Right lobe of liver (tissue), 4 donors: ENCODE data around the gene SGK2.

Experiments
- POLR2A ChIP-seq: fragments of 450-650 bp; IDR thresholded peaks from one replicate; pipeline ENCODE4 v1.6.1; 2017; ENCODE audit warnings: antibody characterized with exemption, mild to moderate bottlenecking
- TF ChIP-seq, protein P1 (sequence below), 4 donors: fragments of 200-600 bp in 3 of 4; fragments of 450-650 bp in 1 of 4; IDR thresholded peaks; one replicate each; pipeline versions ENCODE4 v1.5.1 to v1.8.0; 2016 to 2022; ENCODE audit warnings: antibody characterized with exemption in 4 of 4, mild to moderate bottlenecking in 2 of 4
- donor health status: DM: no; HTN: no; CAD: no.
- donor health status: DM: no; HTN: no; CAD: no.
- donor health status: DM: no; HTN: yes; CAD: no.

DNA sequence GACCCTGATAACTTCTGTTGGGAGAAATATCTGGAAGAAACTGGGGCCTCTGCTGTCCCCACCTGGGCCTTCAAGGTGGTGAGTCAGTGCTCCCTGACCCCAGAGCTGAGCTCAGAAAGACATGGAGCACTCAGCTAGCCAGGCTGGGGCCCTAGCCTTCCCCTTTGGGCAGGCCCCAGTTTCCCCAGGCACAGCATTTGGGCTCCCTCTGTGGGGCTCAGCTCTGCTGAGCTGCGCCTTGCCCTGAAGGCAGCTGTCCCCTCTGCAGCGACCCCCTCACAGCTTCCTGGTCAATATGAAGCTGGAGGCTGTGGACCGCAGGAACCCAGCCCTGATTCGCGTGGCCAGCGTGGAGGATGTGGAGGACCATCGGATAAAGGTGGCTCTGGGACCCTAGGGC is 24.8 kb upstream of the SGK2 start:
- TF ChIP-seq, protein P1, sequence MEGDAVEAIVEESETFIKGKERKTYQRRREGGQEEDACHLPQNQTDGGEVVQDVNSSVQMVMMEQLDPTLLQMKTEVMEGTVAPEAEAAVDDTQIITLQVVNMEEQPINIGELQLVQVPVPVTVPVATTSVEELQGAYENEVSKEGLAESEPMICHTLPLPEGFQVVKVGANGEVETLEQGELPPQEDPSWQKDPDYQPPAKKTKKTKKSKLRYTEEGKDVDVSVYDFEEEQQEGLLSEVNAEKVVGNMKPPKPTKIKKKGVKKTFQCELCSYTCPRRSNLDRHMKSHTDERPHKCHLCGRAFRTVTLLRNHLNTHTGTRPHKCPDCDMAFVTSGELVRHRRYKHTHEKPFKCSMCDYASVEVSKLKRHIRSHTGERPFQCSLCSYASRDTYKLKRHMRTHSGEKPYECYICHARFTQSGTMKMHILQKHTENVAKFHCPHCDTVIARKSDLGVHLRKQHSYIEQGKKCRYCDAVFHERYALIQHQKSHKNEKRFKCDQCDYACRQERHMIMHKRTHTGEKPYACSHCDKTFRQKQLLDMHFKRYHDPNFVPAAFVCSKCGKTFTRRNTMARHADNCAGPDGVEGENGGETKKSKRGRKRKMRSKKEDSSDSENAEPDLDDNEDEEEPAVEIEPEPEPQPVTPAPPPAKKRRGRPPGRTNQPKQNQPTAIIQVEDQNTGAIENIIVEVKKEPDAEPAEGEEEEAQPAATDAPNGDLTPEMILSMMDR (IDR thresholded peaks at IDR 0.05) = no peak
- no peak for TF ChIP-seq POLR2A
